ENCODE results near the gene SAPCD1.
A peak's percentile ranks its signal among the peaks of the same experiment; 100 is the strongest.

Gene SAPCD1

DNA sequence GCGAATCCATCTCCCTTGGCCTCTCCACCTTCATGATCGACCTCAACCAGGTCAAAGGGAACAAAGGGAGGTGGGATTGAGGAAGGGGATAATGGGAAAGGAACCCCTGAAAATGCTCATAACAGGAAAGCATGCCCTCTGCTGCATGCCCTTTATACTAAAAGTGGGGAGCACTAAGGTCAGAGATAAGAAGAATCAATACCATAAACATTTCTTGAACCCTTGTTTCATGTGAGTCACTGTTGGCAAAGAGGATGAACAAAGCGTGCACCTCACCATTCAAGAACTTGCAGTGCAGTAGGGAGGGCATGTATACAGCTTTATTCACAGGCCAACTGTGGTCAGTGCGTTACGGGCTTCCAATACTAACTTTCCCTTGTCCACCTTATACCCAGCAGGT lies 1.7 kb upstream of the SAPCD1 start:
- no peak overlapping the region for H3K27ac Mint-ChIP-seq

GRCh38 chr6:31761343-31761742 lies 1.1 kb upstream of the SAPCD1 start:
- Mint-ChIP-seq H3K9me3 (no peaks in the 10 kb centered on the region), H3K27ac (no peak overlapping the region), H3K27me3 (no peaks in the 10 kb centered on the region), H3K4me1 (peaks cover 2% of the 10 kb centered on the region), H3K36me3 (ENCODE audit: low read depth) (peaks cover 53% of the 10 kb centered on the region), H3K4me3 (no peak overlapping the region)
- DNase-seq (no peak), ATAC-seq (no peak)

More for the DNA sequence above, 1.7 kb upstream of the SAPCD1 start:
- ATAC-seq (no peak), DNase-seq (no peak)
- H3K4me1 Mint-ChIP-seq = peaks cover 2% of the 10 kb centered on the region
- peaks cover 53% of the 10 kb centered on the region for H3K36me3 Mint-ChIP-seq (ENCODE audit: low read depth)
- no peaks in the 10 kb centered on the region for H3K27me3 Mint-ChIP-seq
- H3K9me3 Mint-ChIP-seq = no peaks in the 10 kb centered on the region
- H3K4me3 Mint-ChIP-seq = no peak overlapping the region

DNA sequence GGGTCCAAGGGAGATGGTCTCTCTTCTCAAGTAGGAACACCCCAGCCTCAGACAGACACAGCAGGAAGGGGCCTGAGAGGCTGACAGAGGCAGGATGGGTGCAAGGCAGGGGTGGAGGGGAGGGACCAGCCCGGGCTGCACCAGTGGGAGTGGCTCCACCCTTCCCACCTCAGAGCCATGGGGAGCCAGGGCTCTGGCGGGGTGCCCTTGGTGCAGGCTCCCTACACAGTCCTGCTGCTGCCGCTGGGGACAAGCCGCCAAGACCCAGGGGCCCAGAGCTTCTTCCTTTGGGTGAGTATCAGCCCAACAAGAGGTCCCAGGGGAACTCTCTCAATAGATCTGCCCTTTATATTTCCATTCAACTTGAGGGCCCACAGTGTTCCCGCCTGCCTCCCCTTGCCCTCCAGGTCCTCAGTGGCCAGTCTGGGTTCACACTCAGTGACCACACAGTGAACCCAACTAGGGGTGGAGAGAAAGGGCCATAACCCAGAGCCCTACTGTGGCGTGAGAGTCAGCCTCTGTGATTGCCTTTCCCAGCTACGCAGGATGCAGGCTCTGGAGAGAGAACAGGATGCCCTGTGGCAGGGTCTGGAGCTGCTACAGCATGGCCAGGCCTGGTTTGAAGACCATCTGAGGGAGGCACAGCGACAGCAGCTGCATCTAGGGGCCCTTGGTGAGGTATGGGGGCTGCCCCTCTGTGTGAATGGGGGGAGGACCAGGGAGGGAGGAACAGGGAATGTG lies 592 bp downstream of the SAPCD1 start:
- no peak overlapping the region for H3K4me3 Mint-ChIP-seq
- H3K27me3 Mint-ChIP-seq = no peaks in the 10 kb centered on the region
- no peak overlapping the region for H3K27ac Mint-ChIP-seq

GRCh38 chr6:31763619-31763940 lies 1.1 kb downstream of the SAPCD1 start:
- no peak overlapping the region for H3K27ac Mint-ChIP-seq
- H3K36me3 Mint-ChIP-seq (ENCODE audit: low read depth) = peaks cover 43% of the 10 kb centered on the region
- no peak overlapping the region for H3K4me3 Mint-ChIP-seq
- H3K27me3 Mint-ChIP-seq = no peaks in the 10 kb centered on the region
- ATAC-seq (no peak), DNase-seq (no peak)
- peaks cover 2% of the 10 kb centered on the region for H3K4me1 Mint-ChIP-seq
- no peaks in the 10 kb centered on the region for H3K9me3 Mint-ChIP-seq

More for the DNA sequence above, 592 bp downstream of the SAPCD1 start:
- H3K9me3 Mint-ChIP-seq = no peaks in the 10 kb centered on the region
- peaks cover 48% of the 10 kb centered on the region for H3K36me3 Mint-ChIP-seq (ENCODE audit: low read depth)
- DNase-seq (no peak), ATAC-seq (no peak)
- H3K4me1 Mint-ChIP-seq = peaks cover 2% of the 10 kb centered on the region

GRCh38 chr6:31764198-31764597 lies 1.7 kb downstream of the SAPCD1 start:
- ATAC-seq = no peak

GRCh38 chr6:31765559-31765909 lies 3.1 kb downstream of the SAPCD1 start:
- no peaks in the 10 kb centered on the region for H3K9me3 Mint-ChIP-seq
- no peak for ATAC-seq
- H3K4me3 Mint-ChIP-seq = no peak overlapping the region
- no peak for DNase-seq
- no peaks in the 10 kb centered on the region for H3K27me3 Mint-ChIP-seq
- H3K27ac Mint-ChIP-seq = no peak overlapping the region
- peaks cover 25% of the 10 kb centered on the region for H3K36me3 Mint-ChIP-seq (ENCODE audit: low read depth)
- peaks cover 11% of the 10 kb centered on the region for H3K4me1 Mint-ChIP-seq

More at GRCh38 chr6:31764198-31764597, 1.7 kb downstream of the SAPCD1 start:
- no peak for DNase-seq
- Mint-ChIP-seq H3K27me3 (no peaks in the 10 kb centered on the region), H3K4me3 (no peak overlapping the region), H3K9me3 (no peaks in the 10 kb centered on the region), H3K27ac (no peak overlapping the region), H3K4me1 (peaks cover 4% of the 10 kb centered on the region), H3K36me3 (ENCODE audit: low read depth) (peaks cover 37% of the 10 kb centered on the region)

GRCh38 chr6:31765910-31766794 lies 3.7 kb downstream of the SAPCD1 start:
- H3K4me1 Mint-ChIP-seq = peaks cover 14% of the 10 kb centered on the region
- H3K9me3 Mint-ChIP-seq = no peaks in the 10 kb centered on the region
- no peaks in the 10 kb centered on the region for H3K27me3 Mint-ChIP-seq
- ATAC-seq = no peak
- H3K36me3 Mint-ChIP-seq (ENCODE audit: low read depth) = peaks cover 21% of the 10 kb centered on the region
- no peak overlapping the region for H3K4me3 Mint-ChIP-seq
- no peak for DNase-seq
- no peak overlapping the region for H3K27ac Mint-ChIP-seq

GRCh38 chr6:31767096-31767645 lies 4.7 kb downstream of the SAPCD1 start:
- no peak for ATAC-seq
- peaks cover 23% of the 10 kb centered on the region for H3K4me1 Mint-ChIP-seq
- no peak overlapping the region for H3K4me3 Mint-ChIP-seq
- H3K36me3 Mint-ChIP-seq (ENCODE audit: low read depth) = peaks cover 17% of the 10 kb centered on the region
- no peak overlapping the region for H3K27ac Mint-ChIP-seq
- DNase-seq = no peak
- H3K27me3 Mint-ChIP-seq = no peaks in the 10 kb centered on the region
- no peaks in the 10 kb centered on the region for H3K9me3 Mint-ChIP-seq

DNA sequence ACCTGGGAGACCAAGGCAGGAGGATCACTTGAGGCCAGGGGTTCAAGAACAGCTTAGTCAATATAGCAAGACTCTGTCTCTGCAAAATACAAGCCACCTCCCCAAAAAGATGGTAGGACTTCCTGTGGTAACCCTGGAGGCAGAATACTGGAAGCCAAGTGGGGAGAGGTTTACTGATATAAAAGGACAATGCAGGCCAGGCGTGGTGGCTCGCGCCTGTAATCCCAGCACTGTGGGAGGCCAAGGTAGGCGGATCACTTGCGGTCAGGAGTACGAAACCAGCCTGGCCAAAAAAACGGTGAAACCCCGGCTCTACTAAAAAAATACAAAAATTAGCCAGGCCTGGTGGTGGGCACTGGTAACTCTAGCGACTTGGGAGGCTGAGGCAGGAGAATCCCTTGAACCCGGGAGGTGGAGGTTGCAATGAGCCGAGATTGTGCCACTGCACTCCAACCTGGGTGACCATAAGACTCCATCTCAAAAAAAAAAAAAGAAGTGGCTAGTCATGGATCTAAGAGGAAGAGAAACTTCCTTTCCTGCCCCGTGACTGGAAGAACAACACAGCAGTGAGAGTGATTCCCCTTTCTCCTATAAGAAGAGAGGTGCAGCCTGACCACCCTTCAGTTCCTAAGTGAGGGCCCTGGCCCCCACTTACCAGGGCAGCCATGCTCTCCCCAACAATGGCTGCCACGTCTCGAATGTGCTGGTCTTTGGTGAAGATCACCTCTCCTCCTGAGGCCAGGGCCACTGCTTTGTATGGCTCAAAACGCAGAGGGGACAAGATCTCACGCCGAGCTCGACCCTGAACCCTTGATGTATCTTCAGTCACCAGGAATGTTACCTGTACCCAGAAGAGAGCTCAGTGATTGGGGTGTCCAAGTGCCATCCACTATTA lies 6.2 kb downstream of the SAPCD1 start:
- peaks cover 36% of the 10 kb centered on the region for H3K4me1 Mint-ChIP-seq
- DNase-seq = no peak
- no peaks in the 10 kb centered on the region for H3K9me3 Mint-ChIP-seq
- H3K4me3 Mint-ChIP-seq = no peak overlapping the region
- ATAC-seq = no peak
- H3K27me3 Mint-ChIP-seq = no peaks in the 10 kb centered on the region
- no peak overlapping the region for H3K27ac Mint-ChIP-seq
- peaks cover 9% of the 10 kb centered on the region for H3K36me3 Mint-ChIP-seq (ENCODE audit: low read depth)

- Mint-ChIP-seq H3K9me3 (no peaks in the 10 kb centered on the region), H3K4me3 (no peak overlapping the region), H3K36me3 (ENCODE audit: low read depth) (peaks cover 4% of the 10 kb centered on the region), H3K27ac (no peak overlapping the region), H3K27me3 (no peaks in the 10 kb centered on the region), H3K4me1 (peaks cover 41% of the 10 kb centered on the region)
- peak; percentile 66 for ATAC-seq
- DNase-seq = peak; percentile 87
These were observed 7.4 kb downstream of the SAPCD1 start for GRCh38 chr6:31769684-31770371.

DNA sequence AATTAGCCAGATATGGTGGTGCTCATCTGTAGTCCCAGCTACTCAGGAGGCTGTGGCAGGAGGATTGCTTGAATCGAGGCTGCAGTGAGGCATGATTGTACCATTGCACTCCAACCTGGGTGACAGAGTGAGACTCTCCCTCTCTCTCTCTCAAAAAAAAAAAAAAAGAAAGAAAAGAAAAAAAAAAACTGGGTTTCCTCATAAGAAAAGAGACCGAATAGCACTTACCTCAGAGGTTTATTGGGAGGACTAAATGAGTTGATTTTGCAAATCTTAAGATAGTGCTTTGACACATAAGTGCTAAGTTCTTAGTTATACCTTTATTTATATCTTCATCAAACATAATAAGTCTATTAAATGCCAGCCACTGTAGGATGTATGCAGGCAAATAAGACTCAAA lies 8.4 kb downstream of the SAPCD1 start:
- Mint-ChIP-seq H3K27ac (peak overlapping the region; percentile 72), H3K4me1 (peaks cover 44% of the 10 kb centered on the region), H3K36me3 (ENCODE audit: low read depth) (peaks cover 4% of the 10 kb centered on the region), H3K27me3 (no peaks in the 10 kb centered on the region), H3K4me3 (no peak overlapping the region), H3K9me3 (no peaks in the 10 kb centered on the region)
- DNase-seq = no peak
- no peak for ATAC-seq

- Mint-ChIP-seq H3K36me3 (ENCODE audit: low read depth) (peaks cover 4% of the 10 kb centered on the region), H3K27ac (peak overlapping the region; percentile 73), H3K4me3 (peak overlapping the region; percentile 57), H3K4me1 (peaks cover 54% of the 10 kb centered on the region), H3K27me3 (no peaks in the 10 kb centered on the region), H3K9me3 (no peaks in the 10 kb centered on the region)
- DNase-seq = no peak
- peak; percentile 12 for ATAC-seq
These were observed 9.5 kb downstream of the SAPCD1 start for GRCh38 chr6:31771992-31772358.

DNA sequence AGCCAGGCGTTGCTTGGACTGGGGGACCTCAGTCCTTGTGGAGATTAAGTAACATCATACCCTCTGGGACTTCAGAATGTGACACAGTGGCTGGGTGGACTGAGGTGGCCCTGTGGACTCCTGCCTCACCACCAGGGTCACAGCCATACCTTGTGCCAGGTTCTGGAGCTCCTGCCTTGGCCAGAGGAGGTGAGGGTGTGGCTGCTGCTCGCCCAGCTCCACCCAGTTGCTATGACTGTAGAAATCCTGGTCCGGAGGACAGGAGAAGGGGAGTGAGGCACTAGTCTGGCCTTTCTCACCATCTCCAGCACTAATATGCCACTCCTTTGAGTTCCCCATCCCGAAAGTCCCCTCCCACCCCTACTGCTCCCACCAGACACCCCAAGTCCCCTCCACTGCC lies 12.7 kb downstream of the SAPCD1 start:
- no peak overlapping the region for H3K27ac Mint-ChIP-seq
- no peaks in the 10 kb centered on the region for H3K9me3 Mint-ChIP-seq
- H3K27me3 Mint-ChIP-seq = no peaks in the 10 kb centered on the region
- H3K4me3 Mint-ChIP-seq = no peak overlapping the region
- peaks cover 55% of the 10 kb centered on the region for H3K4me1 Mint-ChIP-seq
- peaks cover 6% of the 10 kb centered on the region for H3K36me3 Mint-ChIP-seq (ENCODE audit: low read depth)
- DNase-seq (no peak), ATAC-seq (no peak)

All from activated naive CD8-positive, alpha-beta T cell treated with anti-CD3 and anti-CD28 coated beads, Interleukin-2, amount 50 U/mL, for 24 hours (primary cell).